ENCODE measurements around the gene COL18A1.
"Not testable (repeated sequence)": the region's sequence is repeated elsewhere in the genome, so short reads cannot be mapped to it uniquely, and the experiment has no call there.

Gene COL18A1

GRCh38 chr21:45525153-45525909, 120.4 kb downstream of the COL18A1 start:
- no peak for DNase-seq

GRCh38 chr21:45525910-45526306, 120.9 kb downstream of the COL18A1 start:
- no peak for DNase-seq

GRCh38 chr21:45527151-45527999, 122.4 kb downstream of the COL18A1 start:
- not testable (repeated sequence) for DNase-seq

GRCh38 chr21:45528028-45528705, 123.2 kb downstream of the COL18A1 start:
- no peak for DNase-seq

GRCh38 chr21:45528981-45529784, 124.2 kb downstream of the COL18A1 start:
- DNase-seq, result no peak

- no peak for DNase-seq
These were observed 124.9 kb downstream of the COL18A1 start for GRCh38 chr21:45529785-45530422.

- DNase-seq, result no peak
These were observed 125.6 kb downstream of the COL18A1 start for GRCh38 chr21:45530423-45531113.

- DNase-seq, result not testable (repeated sequence)
These were observed 126.1 kb downstream of the COL18A1 start for GRCh38 chr21:45531114-45531392.

- no peak for DNase-seq
These were observed 126.6 kb downstream of the COL18A1 start for GRCh38 chr21:45531393-45532215.

- no peak for DNase-seq
These were observed 127.9 kb downstream of the COL18A1 start for GRCh38 chr21:45532826-45533360.

GRCh38 chr21:45533361-45533845, 128.4 kb downstream of the COL18A1 start:
- no peak for DNase-seq

GRCh38 chr21:45533846-45534635, 129.1 kb downstream of the COL18A1 start:
- no peak for DNase-seq

GRCh38 chr21:45534636-45535331, 129.8 kb downstream of the COL18A1 start:
- DNase-seq, result no peak

GRCh38 chr21:45535341-45536081, 130.5 kb downstream of the COL18A1 start:
- DNase-seq, result no peak

- no peak for DNase-seq
These were observed 131.5 kb downstream of the COL18A1 start for GRCh38 chr21:45536301-45537081.

GRCh38 chr21:45537111-45537745, 132.3 kb downstream of the COL18A1 start:
- DNase-seq, result no peak
